Measurements from ENCODE around the gene POLH. TPM values are rescaled to one million over a fixed set of nuclear protein-coding genes. Genes with fewer than 3 reads are reported as not detected.
"Not testable (repeated sequence)": the region's sequence is repeated elsewhere in the genome, so short reads cannot be mapped to it uniquely, and the experiment has no call there.

POLH gene
- total RNA-seq, 2 donors from 2014 or later: 12.3 to 23.8 TPM

DNA sequence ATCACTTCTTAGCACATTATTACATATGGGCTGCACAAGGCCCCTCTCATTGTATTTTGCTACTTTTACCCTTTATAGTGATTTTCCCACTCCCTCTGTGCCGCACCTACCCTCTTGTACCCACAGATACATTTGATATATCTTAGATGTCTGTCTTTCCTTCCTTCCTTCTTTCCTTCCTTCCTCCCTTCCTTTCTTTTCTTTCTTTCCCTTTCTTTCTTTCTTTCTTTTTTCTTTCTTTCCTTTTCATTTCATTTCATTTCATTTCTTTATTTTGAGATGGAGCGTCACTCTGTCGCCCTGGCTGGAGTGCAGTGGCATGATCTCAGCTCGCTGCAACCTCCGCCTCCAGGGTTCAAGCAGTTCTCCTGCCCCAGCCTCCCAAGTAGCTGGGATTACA lies 12.2 kb downstream of the POLH start:
- H3K9me3 ChIP-seq: no peaks in the 10 kb centered on the region
- no peak overlapping the region for H3K27ac ChIP-seq
- no peak overlapping the region for H3K4me3 ChIP-seq
- intact Hi-C loops (cut with DNase I): no loop called here
- H3K27me3 ChIP-seq: no peaks in the 10 kb centered on the region
- no peaks in the 10 kb centered on the region for H3K4me1 ChIP-seq
- TF ChIP-seq, protein P1, sequence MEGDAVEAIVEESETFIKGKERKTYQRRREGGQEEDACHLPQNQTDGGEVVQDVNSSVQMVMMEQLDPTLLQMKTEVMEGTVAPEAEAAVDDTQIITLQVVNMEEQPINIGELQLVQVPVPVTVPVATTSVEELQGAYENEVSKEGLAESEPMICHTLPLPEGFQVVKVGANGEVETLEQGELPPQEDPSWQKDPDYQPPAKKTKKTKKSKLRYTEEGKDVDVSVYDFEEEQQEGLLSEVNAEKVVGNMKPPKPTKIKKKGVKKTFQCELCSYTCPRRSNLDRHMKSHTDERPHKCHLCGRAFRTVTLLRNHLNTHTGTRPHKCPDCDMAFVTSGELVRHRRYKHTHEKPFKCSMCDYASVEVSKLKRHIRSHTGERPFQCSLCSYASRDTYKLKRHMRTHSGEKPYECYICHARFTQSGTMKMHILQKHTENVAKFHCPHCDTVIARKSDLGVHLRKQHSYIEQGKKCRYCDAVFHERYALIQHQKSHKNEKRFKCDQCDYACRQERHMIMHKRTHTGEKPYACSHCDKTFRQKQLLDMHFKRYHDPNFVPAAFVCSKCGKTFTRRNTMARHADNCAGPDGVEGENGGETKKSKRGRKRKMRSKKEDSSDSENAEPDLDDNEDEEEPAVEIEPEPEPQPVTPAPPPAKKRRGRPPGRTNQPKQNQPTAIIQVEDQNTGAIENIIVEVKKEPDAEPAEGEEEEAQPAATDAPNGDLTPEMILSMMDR (IDR thresholded peaks at IDR 0.05): no peak
- DNase-seq: no peak
- H3K9ac ChIP-seq (ENCODE audit: low read depth in 2 of 2, low read length in 2 of 2): no peak overlapping the region
- H3K36me3 ChIP-seq: peaks cover 18% of the 10 kb centered on the region

- H3K4me3 ChIP-seq; H3K36me3 ChIP-seq; H3K9me3 ChIP-seq; DNase-seq; intact Hi-C loops (cut with DNase I); H3K9ac ChIP-seq (ENCODE audit: low read depth in 2 of 2, low read length in 2 of 2); H3K27ac ChIP-seq; H3K4me1 ChIP-seq; H3K27me3 ChIP-seq: not testable (repeated sequence)
These were observed 13.6 kb downstream of the POLH start for GRCh38 chr6:43589564-43589963.

GRCh38 chr6:43593938-43594337 lies 18.0 kb downstream of the POLH start:
- H3K4me3 ChIP-seq: no peak overlapping the region
- no peak overlapping the region for H3K27ac ChIP-seq
- no peaks in the 10 kb centered on the region for H3K9me3 ChIP-seq
- DNase-seq: no peak
- intact Hi-C loops (cut with DNase I): no loop called here
- H3K4me1 ChIP-seq: no peaks in the 10 kb centered on the region
- TF ChIP-seq, protein P1 (IDR thresholded peaks at IDR 0.05): no peak
- no peaks in the 10 kb centered on the region for H3K36me3 ChIP-seq
- no peak overlapping the region for H3K9ac ChIP-seq (ENCODE audit: low read depth in 2 of 2, low read length in 2 of 2)
- H3K27me3 ChIP-seq: no peaks in the 10 kb centered on the region

DNA sequence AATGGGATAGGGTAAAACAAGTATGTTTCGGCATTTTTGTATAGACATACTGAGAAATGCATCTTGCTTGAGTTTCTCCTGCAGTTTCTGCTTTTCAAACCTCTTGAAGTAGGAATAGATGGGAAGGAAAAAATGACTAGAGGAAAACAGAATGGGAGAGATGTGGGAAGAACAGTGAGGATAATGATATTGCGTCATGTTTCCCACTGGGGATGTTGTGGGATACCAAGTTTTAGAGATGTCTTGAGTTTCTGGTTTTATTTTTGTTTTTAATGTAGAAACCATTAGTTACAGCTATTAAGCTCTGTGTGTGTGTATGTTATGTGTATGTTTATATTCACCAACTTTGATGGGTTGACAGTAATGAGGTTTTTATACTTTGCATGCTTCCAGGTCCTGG lies 24.6 kb downstream of the POLH start:
- H3K27ac ChIP-seq: no peak overlapping the region
- TF ChIP-seq, protein P1 (IDR thresholded peaks at IDR 0.05): no peak
- no peak overlapping the region for H3K9ac ChIP-seq (ENCODE audit: low read depth in 2 of 2, low read length in 2 of 2)
- H3K36me3 ChIP-seq: peaks cover 3% of the 10 kb centered on the region
- H3K27me3 ChIP-seq: no peaks in the 10 kb centered on the region
- H3K4me1 ChIP-seq: no peaks in the 10 kb centered on the region
- no peak for DNase-seq
- no peak overlapping the region for H3K4me3 ChIP-seq
- no peaks in the 10 kb centered on the region for H3K9me3 ChIP-seq
- intact Hi-C loops (cut with DNase I): loop anchor here (10.0 kb wide), 1 partner anchor 64 kb away; no protein-coding TSS in a partner anchor

DNA sequence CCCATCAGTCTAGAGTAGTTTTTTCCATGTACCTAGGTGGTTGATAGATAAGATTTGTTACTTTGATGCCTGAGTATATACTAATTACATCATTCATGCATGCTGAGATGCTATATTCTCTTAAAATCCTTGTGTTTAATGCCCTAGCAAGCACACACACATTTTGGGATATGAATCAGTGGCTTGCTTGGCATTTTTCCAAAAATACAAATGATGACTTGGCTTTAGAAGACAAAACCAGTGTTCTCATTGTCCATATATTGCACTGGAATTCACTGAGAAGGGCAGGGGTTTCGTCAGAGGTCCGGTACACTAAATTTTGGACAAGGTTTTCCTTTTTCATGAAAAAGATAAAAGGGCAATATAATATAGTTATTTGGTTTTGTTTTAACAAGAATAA lies 28.2 kb downstream of the POLH start:
- Histone ChIP-seq H3K4me3 (no peak overlapping the region), H3K27ac (no peak overlapping the region), H3K27me3 (no peaks in the 10 kb centered on the region), H3K4me1 (no peaks in the 10 kb centered on the region), H3K9me3 (no peaks in the 10 kb centered on the region), H3K9ac (ENCODE audit: low read depth in 2 of 2, low read length in 2 of 2) (no peak overlapping the region), H3K36me3 (peaks cover 4% of the 10 kb centered on the region)
- no peak for DNase-seq
- TF ChIP-seq, protein P1 (IDR thresholded peaks at IDR 0.05): no peak
- intact Hi-C loops (cut with DNase I): loop anchor here (10.0 kb wide), 1 partner anchor 61 kb away; no protein-coding TSS in a partner anchor

- no peak for DNase-seq
- Histone ChIP-seq H3K9ac (ENCODE audit: low read depth in 2 of 2, low read length in 2 of 2) (no peak overlapping the region), H3K27me3 (no peaks in the 10 kb centered on the region), H3K27ac (no peak overlapping the region), H3K4me3 (no peak overlapping the region), H3K4me1 (no peaks in the 10 kb centered on the region), H3K9me3 (no peaks in the 10 kb centered on the region), H3K36me3 (peaks cover 4% of the 10 kb centered on the region)
- intact Hi-C loops (cut with DNase I): loop anchor here (10.0 kb wide), 1 partner anchor 59 kb away; no protein-coding TSS in a partner anchor
- TF ChIP-seq, protein P1 (IDR thresholded peaks at IDR 0.05): no peak
These were observed 30.0 kb downstream of the POLH start for GRCh38 chr6:43606019-43606418.
